Mesothelial cell of epicardium (in vitro differentiated cells): Measurements from ENCODE around the gene MACROD2. TPM values are rescaled to one million over a fixed set of nuclear protein-coding genes. Genes with fewer than 3 reads are reported as not detected.
"Not testable (repeated sequence)": the region's sequence is repeated elsewhere in the genome, so short reads cannot be mapped to it uniquely, and the experiment has no call there.

ENCODE experiments used
- DNase-seq, 2 experiments: peaks; one replicate each; pipeline ENCODE4 v3.0.0; 2021; ENCODE audit warnings: low spot score in 2 of 2; ENCODE audit not compliant: unreplicated experiment in 2 of 2
- H3K27ac Mint-ChIP-seq: 2 replicates; pipeline ENCODE4 v1.8.0; 2021; ENCODE audit warnings: mixed read lengths
- H3K27me3 Mint-ChIP-seq: 2 replicates; pipeline ENCODE4 v1.8.0; 2021; ENCODE audit warnings: low read depth, mixed read lengths
- H3K36me3 Mint-ChIP-seq: 2 replicates; pipeline ENCODE4 v1.8.0; 2021; ENCODE audit warnings: mixed read lengths
- H3K4me1 Mint-ChIP-seq: 2 replicates; pipeline ENCODE4 v1.8.0; 2021; ENCODE audit warnings: mixed read lengths
- H3K4me3 Mint-ChIP-seq: 2 replicates; pipeline ENCODE4 v1.8.0; 2021; ENCODE audit warnings: mild to moderate bottlenecking, moderate library complexity, mixed read lengths
- H3K9me3 Mint-ChIP-seq: 2 replicates; pipeline ENCODE4 v1.8.0; 2021; ENCODE audit warnings: mixed read lengths
- CTCF ChIP-seq: fragments of 200-600 bp; sonication (generic); IDR thresholded peaks from one replicate; pipeline ENCODE4 v1.5.0; 2021; ENCODE audit warnings: antibody characterized with exemption; ENCODE audit not compliant: unreplicated experiment
- total RNA-seq: library from RNA; stranded (reverse); gene quantifications from 3 replicates; pipeline ENCODE4 v1.2.1, GENCODE V29; 2021

Gene MACROD2
- total RNA-seq, 1 donor from 2014 or later = 10.0 TPM

GRCh38 chr20:15977758-15978157 lies 1982.4 kb downstream of the MACROD2 start:
- Mint-ChIP-seq H3K36me3 (peaks cover 5% of the 10 kb centered on the region), H3K27ac (no peak overlapping the region), H3K27me3 (no peaks in the 10 kb centered on the region)

GRCh38 chr20:15985494-15986368 lies 1990.4 kb downstream of the MACROD2 start:
- not testable (repeated sequence) for H3K27ac Mint-ChIP-seq, H3K27me3 Mint-ChIP-seq, H3K9me3 Mint-ChIP-seq, H3K36me3 Mint-ChIP-seq, H3K4me3 Mint-ChIP-seq, DNase-seq, H3K4me1 Mint-ChIP-seq

More at GRCh38 chr20:15977758-15978157, 1982.4 kb downstream of the MACROD2 start:
- TF ChIP-seq CTCF = no peak
- Mint-ChIP-seq H3K4me1 (peaks cover 3% of the 10 kb centered on the region), H3K4me3 (no peak overlapping the region), H3K9me3 (peaks cover 20% of the 10 kb centered on the region)
- DNase-seq = no peak

- Mint-ChIP-seq H3K4me3 (no peak overlapping the region), H3K36me3 (no peaks in the 10 kb centered on the region), H3K27ac (no peak overlapping the region), H3K4me1 (no peaks in the 10 kb centered on the region), H3K9me3 (peaks cover 4% of the 10 kb centered on the region), H3K27me3 (no peaks in the 10 kb centered on the region)
- no peak for DNase-seq
- TF ChIP-seq CTCF = no peak
Observed at GRCh38 chr20:15986690-15987089, 1991.4 kb downstream of the MACROD2 start.

GRCh38 chr20:15991279-15991678 lies 1996.0 kb downstream of the MACROD2 start:
- TF ChIP-seq CTCF = no peak
- H3K27ac Mint-ChIP-seq = no peak overlapping the region

GRCh38 chr20:15992564-15992963 lies 1997.2 kb downstream of the MACROD2 start:
- H3K27ac Mint-ChIP-seq = no peak overlapping the region
- H3K27me3 Mint-ChIP-seq = no peaks in the 10 kb centered on the region
- H3K4me3 Mint-ChIP-seq = no peak overlapping the region
- H3K36me3 Mint-ChIP-seq = peaks cover 11% of the 10 kb centered on the region
- no peak for DNase-seq
- peaks cover 2% of the 10 kb centered on the region for H3K4me1 Mint-ChIP-seq
- H3K9me3 Mint-ChIP-seq = peaks cover 18% of the 10 kb centered on the region
- no peak for TF ChIP-seq CTCF

More at GRCh38 chr20:15991279-15991678, 1996.0 kb downstream of the MACROD2 start:
- peaks cover 7% of the 10 kb centered on the region for H3K9me3 Mint-ChIP-seq
- no peak overlapping the region for H3K4me3 Mint-ChIP-seq
- DNase-seq = no peak
- H3K4me1 Mint-ChIP-seq = peaks cover 2% of the 10 kb centered on the region
- no peaks in the 10 kb centered on the region for H3K27me3 Mint-ChIP-seq
- H3K36me3 Mint-ChIP-seq = peaks cover 6% of the 10 kb centered on the region

- H3K4me3 Mint-ChIP-seq = no peak overlapping the region
- H3K9me3 Mint-ChIP-seq = peaks cover 33% of the 10 kb centered on the region
- H3K27ac Mint-ChIP-seq = no peak overlapping the region
- no peak for DNase-seq
- no peak for TF ChIP-seq CTCF
- peaks cover 9% of the 10 kb centered on the region for H3K4me1 Mint-ChIP-seq
- no peaks in the 10 kb centered on the region for H3K27me3 Mint-ChIP-seq
- peaks cover 20% of the 10 kb centered on the region for H3K36me3 Mint-ChIP-seq
Observed at GRCh38 chr20:16000112-16000511, 2004.8 kb downstream of the MACROD2 start.
